Breast epithelium (tissue), 3 donors: ENCODE measurements around the gene MAP4K4.

Experiments
- POLR2AphosphoS5 ChIP-seq, 3 donors: sonication (generic); formaldehyde crosslinking; IDR thresholded peaks; one replicate each; pipeline ENCODE4 v1.6.1; 2017; ENCODE audit warnings: antibody characterized with exemption in 3 of 3
- TF ChIP-seq, protein P1 (sequence below), 3 donors: fragments of 450-650 bp; IDR thresholded peaks; one replicate each; pipeline ENCODE4 v1.5.1; 2016 to 2017; ENCODE audit warnings: antibody characterized with exemption in 3 of 3, mild to moderate bottlenecking in 3 of 3, moderate library complexity in 3 of 3

DNA sequence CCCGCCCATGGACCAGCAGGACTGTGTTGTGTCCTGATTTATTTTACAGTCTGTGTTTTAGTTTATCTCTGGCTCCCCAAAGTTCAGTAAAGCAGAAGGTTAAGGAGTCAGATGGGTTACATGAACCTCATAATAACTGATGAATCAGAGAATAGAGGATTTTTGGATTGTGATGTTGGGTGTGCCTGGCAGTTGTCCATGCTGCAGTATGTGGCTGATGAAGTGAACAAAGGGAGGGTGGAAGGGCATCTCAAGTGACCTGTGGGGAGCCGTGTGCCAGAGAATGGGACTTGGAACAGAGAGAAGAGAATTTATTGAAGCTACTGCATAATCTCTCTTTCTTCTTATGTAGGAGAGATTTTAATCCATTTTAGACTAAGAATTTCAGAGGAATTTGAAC, 145.5 kb downstream of the MAP4K4 start:
- no peak for TF ChIP-seq POLR2AphosphoS5 (IDR thresholded peaks at IDR 0.05)
- TF ChIP-seq, protein P1, sequence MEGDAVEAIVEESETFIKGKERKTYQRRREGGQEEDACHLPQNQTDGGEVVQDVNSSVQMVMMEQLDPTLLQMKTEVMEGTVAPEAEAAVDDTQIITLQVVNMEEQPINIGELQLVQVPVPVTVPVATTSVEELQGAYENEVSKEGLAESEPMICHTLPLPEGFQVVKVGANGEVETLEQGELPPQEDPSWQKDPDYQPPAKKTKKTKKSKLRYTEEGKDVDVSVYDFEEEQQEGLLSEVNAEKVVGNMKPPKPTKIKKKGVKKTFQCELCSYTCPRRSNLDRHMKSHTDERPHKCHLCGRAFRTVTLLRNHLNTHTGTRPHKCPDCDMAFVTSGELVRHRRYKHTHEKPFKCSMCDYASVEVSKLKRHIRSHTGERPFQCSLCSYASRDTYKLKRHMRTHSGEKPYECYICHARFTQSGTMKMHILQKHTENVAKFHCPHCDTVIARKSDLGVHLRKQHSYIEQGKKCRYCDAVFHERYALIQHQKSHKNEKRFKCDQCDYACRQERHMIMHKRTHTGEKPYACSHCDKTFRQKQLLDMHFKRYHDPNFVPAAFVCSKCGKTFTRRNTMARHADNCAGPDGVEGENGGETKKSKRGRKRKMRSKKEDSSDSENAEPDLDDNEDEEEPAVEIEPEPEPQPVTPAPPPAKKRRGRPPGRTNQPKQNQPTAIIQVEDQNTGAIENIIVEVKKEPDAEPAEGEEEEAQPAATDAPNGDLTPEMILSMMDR (IDR thresholded peaks at IDR 0.05) = no peak
